ENCODE results near the gene PPIP5K2. TPM values are rescaled to one million over a fixed set of nuclear protein-coding genes. Genes with fewer than 3 reads are reported as not detected.
"Not testable (repeated sequence)": the region's sequence is repeated elsewhere in the genome, so short reads cannot be mapped to it uniquely, and the experiment has no call there.

Gene PPIP5K2
- polyA plus RNA-seq (ENCODE audit: insufficient read depth in 1 of 5, insufficient read length in 5 of 5, low replicate concordance in 1 of 5), result 100 to 1,000 TPM in 2 of 5 donors, 10 to 100 TPM in 3; 56.9 to 123 (median 98.2) TPM
- long read RNA-seq, donor 1, partial matches to known transcripts, result 0 of 3 reads
- long read RNA-seq, donor 1, other reads (novel, unspliced or antisense), result 0 of 3 reads
- long read RNA-seq, donor 2, result 0 reads
- long read RNA-seq, donor 3, partial matches to known transcripts, result 0 of 3 reads
- long read RNA-seq, donor 3, other reads (novel, unspliced or antisense), result 0 of 3 reads
- long read RNA-seq, donor 4, partial matches to known transcripts, result 0 of 2 reads
- long read RNA-seq, donor 4, other reads (novel, unspliced or antisense), result 0 of 2 reads
- long read RNA-seq, donor 5, full-length matches to known transcripts, result 5 of 30 reads
- long read RNA-seq, donor 5, partial matches to known transcripts, result 25 of 30 reads
- long read RNA-seq, donor 5, other reads (novel, unspliced or antisense), result 0 of 30 reads
- long read RNA-seq, donor 6, partial matches to known transcripts, result 11 of 12 reads
- long read RNA-seq, donor 6, other reads (novel, unspliced or antisense), result 0 of 12 reads
- long read RNA-seq, donor 7, full-length matches to known transcripts, result 1 of 22 reads
- long read RNA-seq, donor 7, partial matches to known transcripts, result 21 of 22 reads
- long read RNA-seq, donor 7, other reads (novel, unspliced or antisense), result 0 of 22 reads
- long read RNA-seq, donor 8, partial matches to known transcripts, result 26 of 26 reads
- long read RNA-seq, donor 8, other reads (novel, unspliced or antisense), result 0 of 26 reads

GRCh38 chr5:103119765-103120606 lies at the start of gene PPIP5K2, which contains the start of gene GIN1:
TSS of gene PPIP5K2 (plus strand) at chr5:103120301. CDS start at chr5:103129590, 9,289 bp downstream.
TSS of gene GIN1 (minus strand) at chr5:103120138. CDS start at chr5:103108707, 11,431 bp downstream.
- DNase-seq, result peak; percentile 96 to 97

GRCh38 chr5:103073500-103073899 lies 46.6 kb upstream of the PPIP5K2 start:
- DNase-seq, result not testable (repeated sequence)

- DNase-seq, result no peak
Measured at GRCh38 chr5:103075442-103075841, 44.7 kb upstream of the PPIP5K2 start.

GRCh38 chr5:103079796-103080195 lies 40.3 kb upstream of the PPIP5K2 start:
- no peak for DNase-seq

GRCh38 chr5:103086547-103086946 lies 33.6 kb upstream of the PPIP5K2 start:
- DNase-seq, result no peak

- no peak for DNase-seq
Measured at GRCh38 chr5:103089272-103089671, 30.8 kb upstream of the PPIP5K2 start.

GRCh38 chr5:103090791-103091190 lies 29.3 kb upstream of the PPIP5K2 start:
- no peak for DNase-seq

GRCh38 chr5:103092676-103093075 lies 27.4 kb upstream of the PPIP5K2 start:
- DNase-seq, result no peak

- no peak for DNase-seq
Measured at GRCh38 chr5:103093727-103094126, 26.4 kb upstream of the PPIP5K2 start.

- no peak for DNase-seq
Measured at GRCh38 chr5:103094737-103095136, 25.4 kb upstream of the PPIP5K2 start.

GRCh38 chr5:103098993-103099392 lies 21.1 kb upstream of the PPIP5K2 start:
- no peak for DNase-seq

GRCh38 chr5:103101079-103101750 lies 18.9 kb upstream of the PPIP5K2 start:
- no peak for DNase-seq

GRCh38 chr5:103102234-103102633 lies 17.9 kb upstream of the PPIP5K2 start:
- DNase-seq, result no peak

- DNase-seq, result no peak
Measured at GRCh38 chr5:103108086-103108485, 12.0 kb upstream of the PPIP5K2 start.

- no peak for DNase-seq
Measured at GRCh38 chr5:103109277-103109676, 10.8 kb upstream of the PPIP5K2 start.

GRCh38 chr5:103110403-103110802 lies 9.7 kb upstream of the PPIP5K2 start:
- no peak for DNase-seq

- no peak for DNase-seq
Measured at GRCh38 chr5:103111468-103111867, 8.6 kb upstream of the PPIP5K2 start.

- no peak for DNase-seq
Measured at GRCh38 chr5:103112910-103113309, 7.2 kb upstream of the PPIP5K2 start.

GRCh38 chr5:103114440-103114839 lies 5.7 kb upstream of the PPIP5K2 start:
- DNase-seq, result no peak

GRCh38 chr5:103117471-103117991 lies 2.6 kb upstream of the PPIP5K2 start:
- no peak for DNase-seq

Data from right lung (tissue), 10 donors.